Left colon (tissue), 2 donors: ENCODE measurements around the gene AOC1. TPM values are rescaled to one million over a fixed set of nuclear protein-coding genes. Genes with fewer than 3 reads are reported as not detected.

Source experiments
- ATAC-seq: fragments of 200-7000 bp; cut with Tn5 transposase; one replicate; pipeline ENCODE4 v1.9.1; 2020; ENCODE audit warnings: mild to moderate bottlenecking, moderate library complexity
- DNase-seq, 2 donors: peaks; one replicate each; pipeline ENCODE4 v3.0.0-alpha.2; 2020
- intact Hi-C, 2 donors: fragments of 100-400 bp; cut with DNase I in 1 of 2; cut with micrococcal nuclease in 1 of 2; formaldehyde crosslinking; loops; one replicate each; pipeline versions ENCODE4 v1.11.2 to v1.14.0; 2022; cut with DNase I, micrococcal nuclease
- total RNA-seq, 2 donors: library from RNA; stranded (reverse); fragmentation: NEBNext Ultra II Directional; extraction: Animal tissue kit (Norgen Biotek cat#: 25700); gene quantifications; one replicate each; pipeline ENCODE4 v1.2.1, GENCODE V29; 2021
- donor health status: DM: no; HTN: no; CAD: no.
- donor health status: DM: yes; HTN: yes; CAD: no.

AOC1 gene
- total RNA-seq, 2 donors from 2014 or later = 566 to 682 TPM

DNA sequence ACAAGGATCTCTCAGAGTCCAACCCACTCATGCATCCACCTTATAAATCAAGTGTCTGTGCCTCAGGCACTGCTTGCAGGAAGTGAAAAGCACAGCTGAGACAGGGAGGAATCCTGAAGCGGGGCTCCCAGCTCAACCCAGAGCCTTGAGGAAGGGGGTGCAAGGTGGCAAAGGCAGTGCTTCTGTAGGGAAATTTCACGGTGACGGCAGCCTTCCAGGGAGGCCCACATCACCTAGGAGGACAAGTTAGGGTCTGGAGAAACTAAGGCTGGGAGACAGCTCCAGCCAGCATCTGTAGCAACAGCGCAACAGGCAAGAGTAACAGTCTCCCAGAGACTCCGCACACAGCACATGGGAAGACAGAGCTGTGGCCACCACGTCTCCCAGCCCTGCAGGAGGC, 2.7 kb downstream of the AOC1 start:
- ATAC-seq (no peak), DNase-seq (peak in 1 of 2 donors; percentile 11)
- intact Hi-C loops = loop anchor here in 1 of 2 donors (10.0 kb wide), 1 partner anchor 290 kb away; the partner anchor contains the start of gene GIMAP4

DNA sequence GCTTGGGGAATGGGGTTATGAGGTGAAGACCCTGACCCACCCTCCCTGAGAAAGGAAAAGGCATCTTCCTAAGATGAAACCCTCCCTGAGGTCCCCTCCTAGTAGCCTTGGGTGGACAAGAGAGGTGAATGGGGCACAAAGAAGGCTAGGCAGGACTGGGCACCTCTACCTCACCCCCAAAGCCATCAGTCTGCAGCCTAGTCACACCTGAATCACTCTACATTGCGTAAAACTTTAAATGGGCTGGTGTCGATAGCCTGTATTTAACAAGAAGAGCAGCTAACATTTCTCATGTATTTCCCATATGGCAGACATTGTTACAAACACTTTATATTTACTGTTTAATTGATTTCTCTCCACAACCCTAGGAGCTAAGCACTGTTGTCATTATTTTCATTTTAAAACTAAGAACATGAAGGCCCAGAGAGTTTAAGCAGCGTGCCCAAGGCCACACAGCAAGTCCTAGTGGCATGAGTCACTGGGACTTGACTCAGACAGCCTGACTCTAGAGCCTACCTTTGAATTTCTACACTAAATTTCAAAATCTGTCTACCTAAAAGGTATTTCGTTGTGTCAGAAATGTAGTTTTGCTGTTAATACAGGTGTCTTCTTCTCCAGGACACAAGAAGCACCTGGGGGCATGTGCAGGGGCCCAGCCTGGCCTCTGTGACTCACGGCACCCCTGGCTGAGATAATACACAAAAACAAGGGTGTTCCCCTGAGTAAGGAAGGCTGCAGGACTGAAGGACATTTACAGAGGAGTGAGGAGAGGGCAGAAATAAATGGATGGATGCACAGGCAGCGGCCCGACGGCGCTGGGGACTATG, 3.4 kb downstream of the AOC1 start:
- ATAC-seq (no peak), DNase-seq (no peak)
- intact Hi-C loops = loop anchor here in 1 of 2 donors (10.0 kb wide), 1 partner anchor 291 kb away; the partner anchor contains the start of gene GIMAP4

DNA sequence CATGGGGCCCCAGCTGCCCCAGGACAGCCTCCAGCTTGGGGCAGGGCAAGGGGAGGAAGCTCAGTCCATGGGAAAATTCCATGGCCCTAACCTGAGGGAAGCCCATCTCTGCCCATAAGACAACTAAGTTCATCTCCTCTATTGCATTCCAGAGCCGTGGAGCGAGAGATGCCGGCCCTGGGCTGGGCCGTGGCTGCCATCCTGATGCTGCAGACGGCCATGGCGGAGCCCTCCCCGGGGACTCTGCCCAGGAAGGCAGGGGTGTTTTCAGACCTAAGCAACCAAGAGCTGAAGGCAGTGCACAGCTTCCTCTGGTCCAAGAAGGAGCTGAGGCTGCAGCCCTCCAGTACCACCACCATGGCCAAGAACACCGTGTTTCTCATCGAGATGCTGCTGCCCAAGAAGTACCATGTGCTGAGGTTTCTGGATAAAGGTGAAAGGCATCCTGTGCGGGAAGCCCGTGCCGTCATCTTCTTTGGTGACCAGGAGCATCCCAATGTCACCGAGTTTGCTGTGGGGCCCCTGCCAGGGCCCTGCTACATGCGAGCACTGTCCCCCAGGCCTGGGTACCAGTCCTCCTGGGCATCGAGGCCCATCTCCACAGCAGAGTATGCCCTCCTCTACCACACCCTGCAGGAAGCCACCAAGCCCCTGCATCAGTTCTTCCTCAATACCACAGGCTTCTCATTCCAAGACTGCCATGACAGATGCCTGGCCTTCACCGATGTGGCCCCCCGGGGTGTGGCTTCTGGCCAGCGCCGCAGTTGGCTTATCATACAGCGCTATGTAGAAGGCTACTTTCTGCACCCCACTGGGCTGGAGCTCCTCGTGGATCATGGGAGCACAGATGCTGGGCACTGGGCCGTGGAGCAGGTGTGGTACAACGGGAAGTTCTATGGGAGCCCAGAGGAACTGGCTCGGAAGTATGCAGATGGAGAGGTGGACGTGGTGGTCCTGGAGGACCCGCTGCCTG, 4.3 kb downstream of the AOC1 start:
- ATAC-seq (no peak), DNase-seq (peak in 1 of 2 donors; percentile 16)
- intact Hi-C loops = loop anchor here in 1 of 2 donors (10.0 kb wide), 1 partner anchor 292 kb away; the partner anchor contains the start of gene GIMAP4

DNA sequence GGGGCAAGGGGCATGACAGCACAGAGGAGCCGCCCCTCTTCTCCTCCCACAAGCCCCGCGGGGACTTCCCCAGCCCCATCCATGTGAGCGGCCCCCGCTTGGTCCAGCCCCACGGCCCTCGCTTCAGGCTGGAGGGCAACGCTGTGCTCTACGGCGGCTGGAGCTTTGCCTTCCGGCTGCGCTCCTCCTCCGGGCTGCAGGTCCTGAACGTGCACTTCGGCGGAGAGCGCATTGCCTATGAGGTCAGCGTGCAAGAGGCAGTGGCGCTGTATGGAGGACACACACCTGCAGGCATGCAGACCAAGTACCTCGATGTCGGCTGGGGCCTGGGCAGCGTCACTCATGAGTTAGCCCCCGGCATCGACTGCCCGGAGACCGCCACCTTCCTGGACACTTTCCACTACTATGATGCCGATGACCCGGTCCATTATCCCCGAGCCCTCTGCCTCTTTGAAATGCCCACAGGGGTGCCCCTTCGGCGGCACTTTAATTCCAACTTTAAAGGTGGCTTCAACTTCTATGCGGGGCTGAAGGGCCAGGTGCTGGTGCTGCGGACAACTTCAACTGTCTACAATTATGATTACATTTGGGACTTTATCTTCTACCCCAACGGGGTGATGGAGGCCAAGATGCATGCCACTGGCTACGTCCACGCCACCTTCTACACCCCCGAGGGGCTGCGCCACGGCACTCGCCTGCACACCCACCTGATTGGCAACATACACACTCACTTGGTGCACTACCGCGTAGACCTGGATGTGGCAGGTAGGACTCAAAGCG, 5.1 kb downstream of the AOC1 start:
- DNase-seq (peak in 1 of 2 donors; percentile 23), ATAC-seq (no peak)
- intact Hi-C loops = loop anchor here in 1 of 2 donors (10.0 kb wide), 1 partner anchor 293 kb away; the partner anchor contains the start of gene GIMAP4

DNA sequence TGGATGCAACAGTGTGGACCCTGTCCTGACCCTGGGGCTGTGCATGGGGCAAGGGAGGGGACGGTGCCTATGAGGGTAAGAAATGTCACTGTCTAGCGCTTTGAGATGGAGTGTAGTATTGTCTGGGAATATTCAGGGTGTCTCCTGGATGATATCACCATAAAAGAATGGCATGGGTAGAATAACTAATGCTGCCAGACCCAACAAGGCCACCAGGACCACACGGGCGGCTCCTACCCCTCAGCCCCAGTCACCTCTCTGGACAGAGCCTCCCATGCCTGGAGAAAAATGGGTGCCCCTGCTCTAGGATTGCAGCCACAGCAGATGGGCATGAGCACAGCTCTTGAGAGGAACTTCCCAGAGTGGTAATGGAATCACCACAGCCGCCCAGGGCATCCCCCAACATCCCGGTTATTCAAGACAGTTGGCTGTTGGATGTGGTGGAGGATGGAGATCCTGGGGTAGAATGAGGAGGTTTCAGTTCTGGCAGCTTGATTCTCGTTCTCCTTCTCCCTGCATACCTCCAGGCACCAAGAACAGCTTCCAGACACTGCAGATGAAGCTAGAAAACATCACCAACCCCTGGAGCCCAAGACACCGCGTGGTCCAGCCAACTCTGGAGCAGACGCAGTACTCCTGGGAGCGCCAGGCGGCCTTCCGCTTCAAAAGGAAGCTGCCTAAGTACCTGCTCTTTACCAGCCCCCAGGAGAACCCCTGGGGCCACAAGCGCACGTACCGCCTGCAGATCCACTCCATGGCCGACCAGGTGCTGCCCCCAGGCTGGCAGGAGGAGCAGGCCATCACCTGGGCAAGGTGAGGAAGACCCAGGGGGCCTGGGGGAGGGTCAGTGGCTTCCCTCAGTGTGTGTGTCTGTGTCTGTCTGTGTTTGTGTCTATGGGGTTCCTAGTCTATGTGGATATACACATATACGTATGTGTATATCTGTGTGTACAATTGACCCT, 6.2 kb downstream of the AOC1 start:
- no peak for ATAC-seq
- intact Hi-C loops = loop anchor here in 1 of 2 donors (10.0 kb wide), 1 partner anchor 294 kb away; the partner anchor contains the start of gene GIMAP4
- peak in 1 of 2 donors; percentile 16 for DNase-seq

DNA sequence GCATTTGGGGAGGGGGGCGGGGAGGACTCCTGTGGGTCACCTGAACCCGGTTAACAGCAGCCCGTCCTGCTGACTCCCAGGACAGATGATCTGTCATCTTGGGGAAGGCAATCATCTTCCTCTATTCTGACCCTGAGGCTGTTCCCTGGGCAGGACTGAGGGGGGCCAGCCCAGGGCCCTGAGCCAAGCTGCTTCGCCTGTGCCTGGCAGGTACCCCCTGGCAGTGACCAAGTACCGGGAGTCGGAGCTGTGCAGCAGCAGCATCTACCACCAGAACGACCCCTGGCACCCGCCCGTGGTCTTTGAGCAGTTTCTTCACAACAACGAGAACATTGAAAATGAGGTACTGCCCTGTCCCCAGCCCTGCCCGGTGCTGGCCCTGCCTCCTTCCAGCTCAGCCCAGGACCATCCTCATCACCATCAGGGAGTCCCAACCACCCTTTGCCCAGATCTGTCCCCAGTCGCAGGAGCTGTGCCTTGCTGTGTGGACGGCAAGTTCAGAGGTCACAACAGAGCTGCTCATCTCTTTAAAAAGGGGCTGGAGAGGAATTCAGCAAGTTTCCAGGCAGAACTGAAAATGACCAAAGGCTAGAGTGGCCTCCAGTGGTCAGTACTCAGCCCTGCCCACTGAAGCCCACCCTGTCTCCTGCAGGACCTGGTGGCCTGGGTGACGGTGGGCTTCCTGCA, 8.1 kb downstream of the AOC1 start:
- no peak for ATAC-seq
- peak in 1 of 2 donors; percentile 15 for DNase-seq
- intact Hi-C loops = no loop called here

DNA sequence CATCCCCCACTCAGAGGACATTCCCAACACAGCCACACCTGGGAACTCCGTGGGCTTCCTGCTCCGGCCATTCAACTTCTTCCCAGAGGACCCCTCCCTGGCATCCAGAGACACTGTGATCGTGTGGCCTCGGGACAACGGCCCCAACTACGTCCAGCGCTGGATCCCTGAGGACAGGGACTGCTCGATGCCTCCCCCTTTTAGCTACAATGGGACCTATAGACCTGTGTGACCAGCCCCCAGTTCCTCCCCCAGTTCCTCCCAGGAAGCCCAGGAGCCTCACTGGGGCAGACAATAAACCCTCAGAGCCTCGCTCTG, 8.6 kb downstream of the AOC1 start:
- intact Hi-C loops = no loop called here
- ATAC-seq = no peak
- peak in 1 of 2 donors; percentile 22 for DNase-seq

DNA sequence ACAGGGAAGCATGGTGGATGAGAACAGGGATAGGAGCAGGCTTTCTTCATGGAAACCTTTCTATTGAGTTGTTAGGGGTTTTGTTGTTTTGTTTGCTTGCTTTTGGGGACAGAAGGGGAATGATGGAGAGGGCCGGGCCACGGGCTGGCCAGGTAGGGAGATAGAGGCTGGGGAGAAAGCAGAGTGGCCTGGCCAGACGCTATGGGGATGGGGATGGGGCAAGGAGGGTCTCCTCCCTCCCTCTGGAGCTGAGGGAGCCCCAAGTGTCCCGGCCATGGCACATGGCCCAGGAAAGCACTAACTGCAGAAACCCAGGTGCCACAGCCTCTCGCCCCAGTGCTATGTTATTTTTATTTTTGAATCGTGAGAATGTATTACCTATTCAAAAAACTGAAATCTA, 10.0 kb downstream of the AOC1 start:
- intact Hi-C loops = no loop called here
- ATAC-seq = peak; percentile 8
- peak in 1 of 2 donors; percentile 15 for DNase-seq

DNA sequence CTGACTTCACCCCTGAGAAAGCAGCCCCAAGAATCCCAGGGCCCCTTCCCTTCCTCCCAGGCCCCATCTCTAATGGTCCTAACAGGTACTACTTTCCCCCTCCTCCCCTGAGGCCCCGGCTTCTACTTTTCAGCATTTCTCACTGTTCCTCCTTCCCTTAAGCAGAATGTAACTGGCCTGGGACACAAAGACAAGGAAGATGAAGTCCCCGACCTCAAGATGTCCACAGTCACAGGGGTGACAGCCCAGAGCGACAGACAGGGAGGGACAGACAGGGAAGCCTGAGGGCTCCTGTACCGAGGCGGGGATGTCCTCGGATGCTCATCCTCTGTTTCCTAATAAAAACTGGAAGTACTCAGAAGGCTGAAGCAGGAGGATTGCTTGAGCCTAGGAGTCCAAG, 11.6 kb downstream of the AOC1 start:
- ATAC-seq (peak; percentile 11), DNase-seq (peak in 1 of 2 donors; percentile 12)
- intact Hi-C loops = no loop called here

DNA sequence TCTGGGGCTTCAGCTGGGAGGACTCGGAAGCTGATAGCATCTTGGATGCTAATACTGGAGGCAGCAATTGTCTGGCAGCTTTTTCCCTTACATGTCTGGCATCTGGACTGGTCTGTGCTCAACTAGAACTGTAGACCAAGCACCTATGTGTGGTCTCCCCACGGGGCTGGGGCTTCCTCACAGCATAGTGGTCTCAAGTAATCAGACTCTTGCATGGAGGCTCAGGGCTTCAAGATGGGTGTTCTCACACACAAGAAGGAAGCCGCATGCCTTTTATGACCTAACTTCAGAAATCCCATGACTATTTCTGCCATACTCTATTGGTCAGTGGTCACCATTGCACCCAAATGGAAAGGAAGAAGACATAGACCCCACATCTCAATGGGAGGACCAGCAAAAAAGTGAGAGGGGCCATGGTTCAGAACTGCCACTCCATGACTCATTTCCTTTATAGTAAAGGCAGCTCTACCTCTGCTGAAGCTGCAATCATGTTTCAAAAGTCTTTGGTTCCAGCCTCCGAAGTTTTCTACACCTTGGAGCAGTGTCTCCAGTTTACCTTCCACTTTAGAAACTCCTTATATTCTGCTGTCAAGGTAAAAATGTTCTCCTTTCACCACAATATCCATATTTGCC, 14.7 kb downstream of the AOC1 start:
- DNase-seq (no peak), ATAC-seq (no peak)
- intact Hi-C loops = no loop called here

DNA sequence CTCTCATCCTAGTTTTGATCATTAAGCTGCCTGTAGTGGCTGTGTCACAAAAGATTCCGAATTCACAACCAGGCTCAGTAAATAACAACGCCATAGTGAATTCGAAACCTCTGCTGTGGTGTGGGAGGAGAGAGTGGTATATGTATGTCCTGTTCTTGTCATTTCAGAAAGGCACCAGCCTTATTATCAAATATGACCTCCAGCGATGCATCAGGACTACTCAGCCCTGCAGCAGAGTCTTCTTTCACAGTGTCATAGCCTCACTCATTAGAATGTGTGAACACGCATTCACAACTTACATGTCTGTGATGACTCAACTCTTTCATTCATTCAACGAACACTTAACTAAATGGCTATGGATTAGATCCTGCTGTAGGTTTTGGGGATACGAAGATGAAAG, 15.3 kb downstream of the AOC1 start:
- no peak for ATAC-seq
- intact Hi-C loops = no loop called here

DNA sequence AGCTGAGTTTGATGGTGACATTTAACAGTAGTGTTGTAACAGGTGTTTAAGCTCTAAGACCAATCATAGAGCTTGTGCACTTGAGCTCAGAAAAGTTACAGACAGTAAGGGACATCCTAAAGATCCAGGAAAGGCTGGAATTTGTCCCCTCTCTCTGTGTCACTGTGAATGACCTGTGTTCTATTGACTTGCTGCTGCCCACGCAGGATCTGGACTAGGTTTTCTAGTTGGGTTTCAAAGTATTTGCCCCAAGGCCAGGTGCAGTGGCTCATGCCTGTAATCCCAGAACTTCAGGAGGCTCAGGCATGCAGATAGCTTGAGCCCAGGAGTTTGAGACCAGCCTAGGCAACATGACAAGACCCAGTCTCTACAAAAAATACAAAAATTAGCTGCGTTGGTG, 17.1 kb downstream of the AOC1 start:
- intact Hi-C loops = no loop called here
- no peak for ATAC-seq
- DNase-seq = no peak

More for the DNA sequence above, 15.3 kb downstream of the AOC1 start:
- no peak for DNase-seq

DNA sequence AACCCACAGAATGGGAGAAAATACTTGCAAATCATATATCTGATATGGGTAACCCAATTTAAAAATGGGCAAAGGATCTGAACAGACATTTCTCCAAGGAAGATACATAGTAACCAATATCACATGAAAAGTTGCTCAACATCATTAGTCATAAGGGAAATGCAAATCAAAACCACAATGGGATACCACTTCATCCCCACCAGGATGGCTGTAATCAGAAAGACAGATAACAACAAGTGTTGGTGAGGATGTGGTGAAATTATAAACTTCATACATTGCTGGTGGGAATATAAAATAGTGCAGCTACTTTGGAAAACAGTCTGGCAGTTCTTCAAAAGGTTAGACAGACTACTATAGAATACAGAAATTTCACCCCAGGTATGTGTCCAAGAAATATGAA, 19.3 kb downstream of the AOC1 start:
- DNase-seq (no peak), ATAC-seq (no peak)
- intact Hi-C loops = no loop called here

DNA sequence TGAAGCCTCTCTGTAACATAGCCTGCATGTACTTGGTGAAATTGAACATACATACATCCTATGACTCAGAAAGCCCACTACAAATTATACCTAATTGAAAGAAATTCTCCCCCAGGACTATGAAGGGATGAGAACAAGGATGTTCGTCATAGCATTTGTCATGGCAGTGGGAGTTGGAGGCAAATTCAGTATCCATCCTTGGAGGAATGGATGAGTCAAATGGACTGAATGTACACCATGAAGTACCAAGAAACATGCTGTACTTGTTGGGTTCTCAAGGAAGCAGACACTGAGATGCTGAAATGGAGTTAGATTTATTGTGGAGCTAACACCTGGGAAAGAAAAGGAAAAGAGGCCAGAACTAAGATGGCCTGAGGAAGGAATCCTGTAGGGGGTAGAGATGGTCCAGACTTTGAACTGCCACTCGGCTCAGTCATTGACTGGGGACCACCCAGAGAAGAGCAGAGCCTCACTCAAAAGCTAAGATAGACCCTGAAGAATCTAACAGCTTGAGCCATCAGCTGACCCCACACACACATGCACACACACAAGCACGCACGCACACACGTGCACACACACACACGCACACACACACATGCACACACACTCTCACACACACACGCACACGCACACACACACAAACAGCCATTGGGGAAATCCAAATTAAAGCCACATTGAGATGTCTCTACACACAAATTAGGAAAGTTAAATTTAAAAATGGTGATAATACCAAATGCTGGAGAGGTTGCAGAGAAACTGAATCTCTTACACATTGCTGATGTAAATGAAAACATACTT, 22.3 kb downstream of the AOC1 start:
- no peak for ATAC-seq
- DNase-seq = no peak
- intact Hi-C loops = no loop called here

DNA sequence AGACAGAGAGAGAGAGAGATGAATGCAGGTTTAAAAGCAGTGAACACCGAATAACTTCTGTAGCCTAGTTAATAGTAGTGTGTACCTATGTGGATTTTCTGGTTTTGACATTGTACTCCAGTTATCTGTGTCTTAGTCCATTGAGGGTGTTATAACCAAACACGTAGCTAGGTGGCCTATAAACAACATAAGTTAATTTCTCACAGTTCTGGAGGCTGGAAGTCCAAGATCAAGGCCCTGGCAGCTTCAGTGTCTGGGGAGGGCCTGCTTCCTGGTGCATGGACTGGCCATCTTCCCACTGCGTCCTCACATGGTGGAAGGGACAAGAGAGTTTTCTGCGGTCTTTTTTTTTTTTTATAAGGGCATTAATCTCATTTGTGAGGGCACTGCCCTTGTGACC, 23.5 kb downstream of the AOC1 start:
- DNase-seq = no peak
- peak; percentile 62 for ATAC-seq
- intact Hi-C loops = no loop called here
